NAMALWA (cell line): ENCODE results near the gene RABIF.

Experiments used
- DNase-seq: peaks from one replicate; pipeline ENCODE4 v3.0.0-alpha.2; 2015; ENCODE audit warnings: low spot score

The RABIF gene

GRCh38 chr1:202871367-202871766, 17.6 kb downstream of the RABIF start:
- DNase-seq = no peak

DNA sequence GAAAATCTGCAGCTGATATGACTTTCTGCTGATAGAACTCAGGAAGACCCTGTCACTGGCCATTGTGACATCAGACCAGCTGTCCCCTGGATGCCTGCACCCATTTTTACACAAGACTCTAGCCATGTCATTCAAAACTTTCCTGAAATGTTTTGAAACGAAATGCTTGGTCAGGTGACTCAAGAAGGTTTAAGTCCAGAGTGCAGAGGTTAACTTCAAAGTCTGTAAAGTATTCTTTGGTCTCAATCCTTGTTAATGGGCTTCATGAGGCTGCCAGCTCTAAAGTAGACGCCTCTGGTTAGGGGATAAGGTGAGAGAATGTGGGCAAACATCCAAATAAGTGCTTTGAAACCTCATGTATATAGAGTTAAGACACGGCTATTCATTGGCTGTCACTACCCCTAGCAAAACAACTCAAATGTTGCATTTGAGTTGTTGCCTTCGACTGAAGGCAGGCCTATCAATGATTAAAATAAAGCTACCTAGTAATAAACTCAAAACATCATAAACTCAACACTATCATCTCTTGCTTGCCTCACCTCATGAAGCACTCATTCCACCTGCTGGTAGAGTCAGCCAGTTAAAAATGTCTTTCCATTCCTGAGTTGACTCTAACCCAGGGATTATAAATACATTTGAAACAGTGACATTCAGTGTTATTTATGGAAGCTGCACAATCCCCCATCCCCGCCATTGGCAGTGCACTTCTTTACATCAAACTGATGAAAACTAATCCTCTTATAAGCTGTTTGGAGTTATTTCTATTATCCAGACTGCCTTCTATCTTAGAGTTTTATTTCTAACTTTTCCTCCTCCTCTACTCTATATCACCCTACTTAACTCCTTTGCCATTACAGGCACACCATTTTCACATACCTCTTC, 26.0 kb downstream of the RABIF start:
- DNase-seq = no peak

DNA sequence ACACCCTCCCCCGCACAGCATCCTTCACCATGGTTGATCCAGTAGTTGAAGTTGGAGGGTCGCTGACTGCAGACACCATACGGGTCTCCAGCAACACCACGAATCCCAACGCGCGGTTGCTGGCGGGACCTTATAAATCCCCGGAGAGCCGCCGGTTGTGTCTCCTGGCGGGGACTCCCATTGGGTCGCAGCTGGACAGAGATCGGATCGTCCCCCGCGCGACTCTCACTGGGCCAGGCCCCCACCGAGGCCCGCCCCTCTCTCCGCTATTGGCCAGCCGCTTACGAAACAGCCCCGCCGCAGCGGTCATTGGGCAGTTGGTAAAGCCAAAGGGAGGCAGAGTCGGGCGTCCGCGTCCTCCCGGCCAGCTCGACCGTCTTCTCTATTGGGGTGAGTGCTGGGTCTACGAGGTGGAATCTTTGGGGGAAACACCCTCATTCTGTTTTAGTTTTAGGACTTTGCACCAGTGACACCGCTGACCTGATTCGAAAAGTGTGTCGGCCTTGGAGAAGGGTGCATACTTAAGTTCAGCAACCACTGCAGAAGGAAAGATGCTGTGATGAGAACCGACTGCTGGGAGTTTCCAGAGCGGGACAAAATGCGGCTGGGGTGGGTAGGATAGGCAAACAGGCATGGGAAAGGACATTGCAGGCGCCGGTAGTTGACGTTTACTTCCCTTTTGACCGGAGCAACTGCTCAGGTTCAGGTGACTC, 27.4 kb downstream of the RABIF start:
- no peak for DNase-seq

DNA sequence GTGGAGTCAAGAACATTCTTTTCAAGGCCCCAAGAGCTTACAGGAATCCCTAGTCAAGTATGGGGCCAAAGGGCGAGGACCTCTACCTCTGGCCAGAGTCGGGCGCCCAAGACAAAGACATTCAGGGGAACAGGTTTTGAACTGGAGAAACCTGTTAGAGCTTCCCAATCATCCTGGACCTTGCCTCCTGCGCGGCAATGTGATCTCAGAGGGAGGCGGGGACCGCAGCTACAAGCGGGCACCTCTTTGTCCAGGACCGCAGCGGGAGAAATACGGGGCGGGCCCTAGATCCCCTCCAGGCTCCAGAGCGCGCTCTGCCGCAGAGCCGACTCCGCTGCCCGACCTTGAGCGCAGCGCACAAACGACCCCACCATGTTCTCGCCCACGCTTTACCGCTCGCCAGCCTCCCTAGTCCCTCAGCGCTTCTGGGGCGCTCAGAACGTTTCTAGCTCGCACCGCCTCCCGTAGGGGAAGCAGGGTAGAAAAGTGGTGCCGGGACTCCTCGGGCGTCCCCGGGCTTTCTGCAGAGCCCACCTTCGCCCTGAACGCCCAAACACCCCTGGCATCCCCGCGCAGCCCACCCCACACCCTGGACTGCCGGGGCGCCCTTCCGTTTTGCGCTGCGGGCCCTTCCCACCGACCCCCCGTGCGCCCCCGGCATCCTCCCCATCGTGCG, 28.1 kb downstream of the RABIF start:
- no peak for DNase-seq

DNA sequence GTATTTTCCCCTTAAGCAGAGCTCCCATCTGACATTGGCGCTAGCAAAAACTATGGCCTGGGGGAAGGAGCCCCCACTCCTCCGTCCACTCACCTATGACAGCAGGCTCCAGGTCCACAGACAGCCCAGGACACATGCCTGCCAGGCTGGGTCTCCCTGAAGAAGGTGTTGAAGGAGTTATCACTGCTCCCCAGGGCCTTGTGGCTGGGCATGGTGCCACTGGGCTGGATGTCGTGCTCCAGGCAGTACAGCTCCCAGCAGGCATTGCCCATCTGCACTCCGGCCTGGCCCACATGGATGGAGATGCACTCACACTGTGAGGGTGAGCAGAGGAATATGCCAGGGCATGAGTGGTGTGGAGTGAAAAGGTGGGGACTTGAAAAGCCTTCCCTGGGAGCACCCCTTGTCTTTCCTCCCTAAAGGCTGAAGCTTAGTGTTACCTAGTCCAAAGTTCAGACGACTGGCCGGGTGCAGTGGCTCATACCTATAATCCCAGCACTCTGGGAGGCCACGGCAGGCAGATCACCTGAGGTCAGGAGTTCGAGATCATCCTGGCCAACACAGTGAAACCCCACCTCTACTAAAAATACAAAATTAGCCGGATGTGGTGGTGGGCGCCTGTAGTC, 30.0 kb downstream of the RABIF start:
- DNase-seq = no peak

- DNase-seq = no peak
Observed at GRCh38 chr1:202858331-202858730, 30.6 kb downstream of the RABIF start.

DNA sequence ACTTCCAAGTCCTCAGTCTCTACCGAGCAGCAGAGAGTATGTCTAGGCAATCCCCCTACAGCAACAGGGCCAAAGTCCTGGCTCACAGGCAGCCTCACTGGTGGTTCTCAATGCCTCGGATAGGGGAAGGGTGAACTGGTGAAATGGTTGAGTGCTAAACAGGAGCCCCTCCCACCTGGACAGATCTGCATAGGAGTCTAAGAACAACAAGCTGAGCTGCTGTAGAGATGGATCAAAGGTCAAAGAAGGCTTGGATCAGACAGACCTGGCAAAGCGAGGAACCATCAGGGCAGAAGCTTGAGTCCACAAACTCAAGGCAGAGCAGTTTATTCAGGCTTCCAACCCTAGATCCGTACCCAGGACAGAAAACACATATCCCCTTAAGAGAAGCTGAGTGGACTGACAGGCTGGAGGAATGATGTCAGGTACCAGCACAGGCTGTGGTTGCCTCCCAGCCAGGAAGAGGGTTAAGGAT, 31.8 kb downstream of the RABIF start:
- no peak for DNase-seq

DNA sequence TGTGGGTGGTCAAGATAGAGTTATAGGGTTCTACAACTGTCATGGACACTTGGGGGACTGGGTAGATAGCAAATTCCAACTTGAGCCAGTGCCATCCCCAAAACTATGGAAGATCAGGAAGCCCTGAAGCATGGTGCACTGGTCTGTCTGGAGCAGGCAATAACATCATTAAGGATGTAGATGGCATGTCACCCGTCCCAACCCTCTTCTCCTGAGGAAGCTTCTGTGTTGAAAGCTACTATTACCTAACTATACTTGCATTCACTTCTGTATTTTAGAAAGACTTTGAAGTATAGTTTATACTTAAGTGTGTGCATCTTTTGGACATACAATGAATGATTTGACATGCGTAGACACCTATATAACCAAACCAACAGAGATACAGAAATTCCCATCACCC, 32.9 kb downstream of the RABIF start:
- no peak for DNase-seq

- no peak for DNase-seq
Observed at GRCh38 chr1:202854787-202855186, 34.2 kb downstream of the RABIF start.

DNA sequence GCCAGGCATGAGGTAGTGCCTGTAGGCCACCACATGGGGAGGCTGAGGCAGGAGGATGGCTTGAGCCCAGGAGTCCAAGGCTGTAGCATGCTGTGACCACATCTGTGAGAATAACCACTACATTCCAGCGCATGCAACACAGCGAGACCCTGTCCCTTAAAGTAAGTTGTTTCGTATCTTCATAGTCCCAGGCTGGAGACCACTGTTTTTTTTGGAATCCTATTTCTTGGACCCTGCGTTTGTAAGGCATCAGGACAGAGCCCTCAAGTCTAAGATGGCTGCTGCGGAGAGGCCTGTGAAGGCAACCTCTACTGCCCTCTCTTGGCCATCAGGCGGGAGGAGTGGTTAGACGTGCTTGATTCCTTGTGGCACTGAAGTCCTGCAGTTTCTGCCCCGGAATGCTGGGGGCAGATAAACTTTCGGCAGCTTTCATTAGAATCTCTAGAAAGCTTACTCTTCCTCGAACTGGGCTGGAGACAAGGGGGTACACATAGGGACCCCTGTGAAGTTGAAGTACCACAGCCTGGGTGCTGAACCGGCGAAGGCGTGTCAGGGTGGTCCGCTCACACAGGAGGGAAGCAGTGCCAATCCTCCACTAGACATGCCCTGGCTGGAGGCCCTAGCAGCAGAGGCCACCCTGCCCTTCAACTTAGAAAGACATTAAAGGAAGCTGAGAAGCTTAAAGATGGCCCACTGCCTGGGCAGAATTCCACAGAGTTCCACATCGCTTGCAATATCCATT, 36.6 kb downstream of the RABIF start:
- peak; percentile 68 for DNase-seq

- peak; percentile 25 for DNase-seq
Observed at GRCh38 chr1:202850593-202851362, 38.2 kb downstream of the RABIF start.

DNA sequence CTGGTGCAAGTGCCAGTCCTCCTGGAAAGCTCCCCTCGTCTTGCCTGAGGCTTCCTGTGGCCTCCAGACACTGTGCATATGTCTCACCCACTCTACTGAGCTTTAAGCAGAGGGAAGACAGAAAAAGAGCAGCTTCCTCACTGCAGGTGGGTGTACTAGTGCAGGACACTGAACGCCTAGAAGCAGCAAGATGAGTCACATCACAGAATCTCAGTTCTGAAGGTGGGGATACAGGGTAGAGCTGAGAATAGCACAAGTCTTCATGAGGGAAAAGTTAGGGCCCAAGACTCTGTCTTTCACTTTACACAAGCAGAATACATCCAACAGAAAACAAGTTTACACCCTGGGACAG, 40.8 kb downstream of the RABIF start:
- DNase-seq = peak; percentile 60

DNA sequence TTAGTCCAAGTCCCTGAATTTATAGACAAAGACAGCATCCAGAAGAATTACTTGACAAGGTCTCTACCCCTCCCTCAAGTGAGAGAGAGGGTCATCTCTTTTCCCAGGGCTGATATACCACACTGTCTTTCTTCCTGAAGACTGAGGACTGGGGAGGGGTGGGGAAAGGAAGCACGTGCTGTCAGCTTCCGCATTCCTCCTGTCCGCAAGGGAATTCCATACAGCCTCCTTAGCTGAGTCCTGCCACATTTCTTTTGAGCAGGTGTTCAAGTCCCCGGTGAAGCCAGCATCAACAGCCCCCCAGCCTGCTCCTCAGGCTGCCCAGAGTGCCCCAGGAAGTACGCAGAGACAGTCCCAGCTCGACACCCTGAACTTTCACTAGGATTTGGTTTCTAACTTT, 44.0 kb downstream of the RABIF start:
- no peak for DNase-seq

DNA sequence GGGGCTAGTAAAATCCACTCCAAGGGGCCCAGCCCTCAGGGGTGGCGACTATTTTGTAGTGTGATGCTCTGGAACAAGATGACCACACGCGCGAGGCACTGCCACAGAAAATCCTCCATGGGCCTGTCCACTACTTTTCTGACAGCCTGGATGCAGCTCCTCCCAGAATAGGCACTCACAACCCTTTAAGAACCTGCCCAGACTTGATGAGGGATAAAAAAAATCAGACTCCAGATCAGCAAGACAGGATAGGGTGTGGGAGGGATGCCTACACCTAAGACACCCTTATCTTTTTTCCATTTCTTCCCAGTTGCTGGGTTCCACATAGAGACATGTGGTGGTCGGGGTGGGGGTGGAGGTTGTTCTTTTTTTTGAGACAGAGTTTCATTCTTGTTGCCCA, 44.7 kb downstream of the RABIF start:
- DNase-seq = no peak

DNA sequence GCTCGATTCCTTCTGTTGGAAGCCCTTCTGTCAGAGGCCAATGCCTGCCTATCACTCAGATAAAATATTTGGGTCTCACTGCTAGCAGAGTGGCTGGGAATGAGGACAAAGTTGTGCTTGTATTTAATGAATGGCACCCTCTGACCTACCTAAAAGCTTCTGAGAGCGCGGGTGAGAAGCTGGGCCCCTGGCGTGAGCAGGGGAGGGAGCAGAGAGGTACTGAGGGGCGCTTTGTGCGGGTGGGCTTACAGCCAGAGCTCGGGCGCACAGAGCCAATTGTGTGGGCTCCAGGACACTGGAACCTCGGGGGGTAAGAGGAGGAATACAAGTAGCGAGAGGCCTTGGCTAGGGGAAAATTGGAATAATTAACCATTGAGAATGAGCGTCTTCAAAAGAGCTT, 45.9 kb downstream of the RABIF start:
- no peak for DNase-seq

GRCh38 chr1:202837746-202838262, 51.1 kb downstream of the RABIF start:
- no peak for DNase-seq

DNA sequence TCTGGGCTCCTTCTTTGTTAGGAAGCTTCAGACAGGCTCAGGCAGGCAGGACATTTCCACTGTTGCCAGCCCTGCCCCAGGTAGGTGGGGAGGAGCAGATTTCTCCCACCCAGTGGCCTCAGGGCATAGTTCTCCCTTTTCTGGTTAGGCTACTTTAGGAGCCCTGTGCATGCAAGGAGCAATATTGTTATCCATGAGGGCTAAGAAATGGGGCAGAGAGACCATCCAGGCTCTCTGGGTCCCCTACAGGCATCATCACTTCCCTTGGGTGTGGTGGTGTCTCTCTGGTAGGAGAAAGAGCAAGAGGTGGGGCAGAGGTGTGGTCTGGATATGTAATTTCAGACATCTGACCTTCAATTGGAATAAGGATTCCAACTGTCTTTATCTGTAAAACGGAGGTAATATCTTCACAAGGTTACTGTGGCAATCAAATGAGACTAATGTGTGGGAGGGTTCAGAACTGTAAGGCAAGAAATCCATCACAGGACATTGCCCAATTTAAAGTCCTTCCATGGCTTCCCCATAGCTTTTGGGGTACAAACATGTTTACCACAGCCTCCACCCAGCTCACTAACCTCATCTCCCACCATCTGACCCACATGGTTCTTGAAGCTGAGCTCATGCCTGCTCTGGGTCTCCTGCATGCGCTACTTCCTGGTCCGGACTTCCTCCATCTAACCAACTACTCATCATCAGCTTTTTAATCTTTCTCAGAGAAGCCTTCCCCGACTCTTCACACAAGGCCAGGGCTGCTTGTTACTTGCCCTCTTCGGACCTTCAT, 52.1 kb downstream of the RABIF start:
- no peak for DNase-seq

GRCh38 chr1:202835548-202836072, 53.3 kb downstream of the RABIF start:
- DNase-seq = no peak

DNA sequence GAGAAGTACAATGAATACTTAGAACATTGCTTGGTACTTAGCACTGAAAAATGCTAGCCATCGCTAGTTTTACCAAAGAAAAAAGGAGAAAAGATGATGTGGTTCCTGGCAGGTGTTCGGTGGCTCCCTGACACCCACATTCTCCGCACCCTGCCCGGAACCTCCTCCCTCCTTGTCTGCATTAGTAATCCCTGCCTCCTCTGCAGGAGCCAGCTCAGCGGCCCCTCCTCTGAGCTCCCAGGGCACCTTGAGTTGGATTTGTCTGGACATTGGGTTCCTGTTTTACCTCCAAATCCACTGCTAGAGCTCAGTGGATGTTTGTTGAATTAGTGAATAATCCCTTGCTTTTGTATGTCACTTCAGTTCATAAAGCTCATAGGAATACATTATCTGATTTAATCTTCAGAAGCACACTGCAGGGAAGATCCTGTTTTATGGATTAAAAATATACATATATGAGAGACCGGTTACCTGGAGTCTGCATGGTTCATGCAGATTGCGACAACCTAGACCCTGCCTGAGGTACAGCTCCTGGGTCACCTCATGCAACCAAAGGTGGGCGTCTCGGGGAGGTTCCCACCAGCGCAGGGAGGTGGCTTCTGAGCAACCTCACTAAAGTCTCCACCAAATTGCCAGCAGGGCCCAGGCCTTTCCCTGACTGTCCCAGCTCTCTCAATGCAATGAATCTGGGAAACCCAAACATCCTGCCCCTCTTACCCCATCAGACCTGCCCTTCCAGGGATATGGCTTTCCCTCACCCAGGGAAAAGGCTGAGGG, 54.0 kb downstream of the RABIF start:
- DNase-seq = no peak
